ENCODE measurements around the gene PMIS2. TPM values are rescaled to one million over a fixed set of nuclear protein-coding genes. Genes with fewer than 3 reads are reported as not detected.

PMIS2 gene
- total and polyA plus RNA-seq, 2 experiments from 2014 or later: not detected

- Histone ChIP-seq H3K9me3 (ENCODE audit: low read depth) (no peaks in the 10 kb centered on the region), H4K20me1 (ENCODE audit: insufficient read depth) (no peaks in the 10 kb centered on the region), H3K79me2 (ENCODE audit: insufficient read depth) (no peaks in the 10 kb centered on the region), H3K4me1 (ENCODE audit: insufficient read depth) (no peaks in the 10 kb centered on the region), H3K9me2 (ENCODE audit: insufficient read depth) (no peaks in the 10 kb centered on the region), H3K4me2 (ENCODE audit: unreplicated experiment) (no peak overlapping the region), H3K27ac (no peak overlapping the region), H3K36me3 (ENCODE audit: low read depth) (peaks cover 20% of the 10 kb centered on the region; the same call in 1 of the 2 replicates), H3K9ac (no peak overlapping the region), H3K4me3 (no peak overlapping the region), H2AFZ (no peak overlapping the region), H3K27me3 (replicated peaks; ENCODE audit: insufficient read depth) (no peaks in the 10 kb centered on the region), H3F3A (ENCODE audit: insufficient read depth) (peaks cover 14% of the 10 kb centered on the region; the same call in 1 of the 2 replicates)
- 96 to 100% methylated on average over 3 of the region's 3 CpGs for WGBS, 2 experiments (ENCODE audit: low coverage in 1 of 2, low lambda C conversion rate in 2 of 2, missing lambda C conversion rate in 2 of 2)
- in situ Hi-C loops (cut with MboI): no loop called here
- no peak for DNase-seq
- TF ChIP-seq EZH2phosphoT487 (IDR thresholded peaks at IDR 0.05; ENCODE audit: insufficient read depth, low read depth) (no peak), EZH2 (IDR thresholded peaks at IDR 0.05; ENCODE audit: insufficient read depth, poor library complexity, severe bottlenecking) (no peak)
Observed at GRCh38 chr19:35636651-35637050, 50.7 kb downstream of the PMIS2 start.

Other genes starting within 250 kb of the PMIS2 start
- not detected in 2 replicates for gene FFAR1, start 238.3 kb upstream of the PMIS2 start, total RNA-seq (2014; rRNA removed; shearing (Covaris generic))
- gene FFAR1, start 238.3 kb upstream of the PMIS2 start, polyA plus RNA-seq (2016; fragmentation: Nextera tagmentation; extraction: Ambion mirVana): not detected in 2 replicates
- gene FFAR3, start 227.7 kb upstream of the PMIS2 start, total RNA-seq (2014; rRNA removed; shearing (Covaris generic)): not detected in 2 replicates
- gene FFAR3, start 227.7 kb upstream of the PMIS2 start, polyA plus RNA-seq (2016; fragmentation: Nextera tagmentation; extraction: Ambion mirVana): not detected in 2 replicates
- gene GPR42, start 215.1 kb upstream of the PMIS2 start, total RNA-seq (2014; rRNA removed; shearing (Covaris generic)): not detected in 2 replicates
- gene GPR42, start 215.1 kb upstream of the PMIS2 start, polyA plus RNA-seq (2016; fragmentation: Nextera tagmentation; extraction: Ambion mirVana): not detected in 2 replicates
- gene FFAR2, start 137.9 kb upstream of the PMIS2 start, total RNA-seq (2014; rRNA removed; shearing (Covaris generic)): not detected in 2 replicates
- not detected in 2 replicates for gene FFAR2, start 137.9 kb upstream of the PMIS2 start, polyA plus RNA-seq (2016; fragmentation: Nextera tagmentation; extraction: Ambion mirVana)
- gene KRTDAP, start 95.7 kb upstream of the PMIS2 start, total RNA-seq (2014; rRNA removed; shearing (Covaris generic)): not detected in 2 replicates
- gene KRTDAP, start 95.7 kb upstream of the PMIS2 start, polyA plus RNA-seq (2016; fragmentation: Nextera tagmentation; extraction: Ambion mirVana): not detected in 2 replicates
- gene DMKN, start 72.5 kb upstream of the PMIS2 start, total RNA-seq (2014; rRNA removed; shearing (Covaris generic)): 20.0 and 25.4 TPM in 2 replicates
- gene DMKN, start 72.5 kb upstream of the PMIS2 start, polyA plus RNA-seq (2016; fragmentation: Nextera tagmentation; extraction: Ambion mirVana): 30.9 and 34.5 TPM in 2 replicates
- 3.2 and 4.3 TPM in 2 replicates for gene SBSN, start 57.9 kb upstream of the PMIS2 start, total RNA-seq (2014; rRNA removed; shearing (Covaris generic))
- gene SBSN, start 57.9 kb upstream of the PMIS2 start, polyA plus RNA-seq (2016; fragmentation: Nextera tagmentation; extraction: Ambion mirVana): 7.9 and 8.8 TPM in 2 replicates
- not detected in 2 replicates for gene GAPDHS, start 52.7 kb upstream of the PMIS2 start, total RNA-seq (2014; rRNA removed; shearing (Covaris generic))
- gene GAPDHS, start 52.7 kb upstream of the PMIS2 start, polyA plus RNA-seq (2016; fragmentation: Nextera tagmentation; extraction: Ambion mirVana): not detected in 2 replicates
- 108 and 129 TPM in 2 replicates for gene TMEM147, start 40.5 kb upstream of the PMIS2 start, total RNA-seq (2014; rRNA removed; shearing (Covaris generic))
- 203 and 214 TPM in 2 replicates for gene TMEM147, start 40.5 kb upstream of the PMIS2 start, polyA plus RNA-seq (2016; fragmentation: Nextera tagmentation; extraction: Ambion mirVana)
- not detected in 2 replicates for gene ATP4A, start 22.5 kb upstream of the PMIS2 start, total RNA-seq (2014; rRNA removed; shearing (Covaris generic))
- gene ATP4A, start 22.5 kb upstream of the PMIS2 start, polyA plus RNA-seq (2016; fragmentation: Nextera tagmentation; extraction: Ambion mirVana): not detected in 2 replicates
- gene HAUS5, start 26.6 kb downstream of the PMIS2 start, total RNA-seq (2014; rRNA removed; shearing (Covaris generic)): 8.5 and 10.1 TPM in 2 replicates
- 7.4 and 9.6 TPM in 2 replicates for gene HAUS5, start 26.6 kb downstream of the PMIS2 start, polyA plus RNA-seq (2016; fragmentation: Nextera tagmentation; extraction: Ambion mirVana)
- gene RBM42, start 42.9 kb downstream of the PMIS2 start, total RNA-seq (2014; rRNA removed; shearing (Covaris generic)): 57.3 and 74.7 TPM in 2 replicates
- gene RBM42, start 42.9 kb downstream of the PMIS2 start, polyA plus RNA-seq (2016; fragmentation: Nextera tagmentation; extraction: Ambion mirVana): 82.5 and 86.2 TPM in 2 replicates
- gene ETV2, start 55.6 kb downstream of the PMIS2 start, total RNA-seq (2014; rRNA removed; shearing (Covaris generic)): not detected in 2 replicates
- gene ETV2, start 55.6 kb downstream of the PMIS2 start, polyA plus RNA-seq (2016; fragmentation: Nextera tagmentation; extraction: Ambion mirVana): 0.91 and 0.93 TPM in 2 replicates
- 328 and 423 TPM in 2 replicates for gene COX6B1, start 62.1 kb downstream of the PMIS2 start, total RNA-seq (2014; rRNA removed; shearing (Covaris generic))
- 448 and 472 TPM in 2 replicates for gene COX6B1, start 62.1 kb downstream of the PMIS2 start, polyA plus RNA-seq (2016; fragmentation: Nextera tagmentation; extraction: Ambion mirVana)
- gene UPK1A, start 80.3 kb downstream of the PMIS2 start, total RNA-seq (2014; rRNA removed; shearing (Covaris generic)): not detected in 2 replicates
- gene UPK1A, start 80.3 kb downstream of the PMIS2 start, polyA plus RNA-seq (2016; fragmentation: Nextera tagmentation; extraction: Ambion mirVana): not detected in 2 replicates
- not detected in 2 replicates for gene ZBTB32, start 118.4 kb downstream of the PMIS2 start, total RNA-seq (2014; rRNA removed; shearing (Covaris generic))
- gene ZBTB32, start 118.4 kb downstream of the PMIS2 start, polyA plus RNA-seq (2016; fragmentation: Nextera tagmentation; extraction: Ambion mirVana): not detected in 2 replicates
- gene KMT2B, start 131.8 kb downstream of the PMIS2 start, total RNA-seq (2014; rRNA removed; shearing (Covaris generic)): 6.8 and 7.5 TPM in 2 replicates
- 4.0 and 4.1 TPM in 2 replicates for gene KMT2B, start 131.8 kb downstream of the PMIS2 start, polyA plus RNA-seq (2016; fragmentation: Nextera tagmentation; extraction: Ambion mirVana)
- 1.4 TPM in 1 of 2 replicates, not detected in the other for gene IGFLR1, start 156.3 kb downstream of the PMIS2 start, total RNA-seq (2014; rRNA removed; shearing (Covaris generic))
- 3.2 and 3.3 TPM in 2 replicates for gene IGFLR1, start 156.3 kb downstream of the PMIS2 start, polyA plus RNA-seq (2016; fragmentation: Nextera tagmentation; extraction: Ambion mirVana)
- gene U2AF1L4, start 159.2 kb downstream of the PMIS2 start, total RNA-seq (2014; rRNA removed; shearing (Covaris generic)): 10.7 and 18.8 TPM in 2 replicates
- gene U2AF1L4, start 159.2 kb downstream of the PMIS2 start, polyA plus RNA-seq (2016; fragmentation: Nextera tagmentation; extraction: Ambion mirVana): 23.1 and 25.3 TPM in 2 replicates
- 15.7 and 21.6 TPM in 2 replicates for gene PSENEN, start 159.5 kb downstream of the PMIS2 start, total RNA-seq (2014; rRNA removed; shearing (Covaris generic))
- gene PSENEN, start 159.5 kb downstream of the PMIS2 start, polyA plus RNA-seq (2016; fragmentation: Nextera tagmentation; extraction: Ambion mirVana): 99.7 and 108 TPM in 2 replicates
- 12.0 and 12.3 TPM in 2 replicates for gene LIN37, start 162.4 kb downstream of the PMIS2 start, total RNA-seq (2014; rRNA removed; shearing (Covaris generic))
- 9.5 and 9.7 TPM in 2 replicates for gene LIN37, start 162.4 kb downstream of the PMIS2 start, polyA plus RNA-seq (2016; fragmentation: Nextera tagmentation; extraction: Ambion mirVana)
- gene HSPB6, start 170.9 kb downstream of the PMIS2 start, total RNA-seq (2014; rRNA removed; shearing (Covaris generic)): 14.1 and 24.3 TPM in 2 replicates
- gene HSPB6, start 170.9 kb downstream of the PMIS2 start, polyA plus RNA-seq (2016; fragmentation: Nextera tagmentation; extraction: Ambion mirVana): 220 and 238 TPM in 2 replicates
- gene PROSER3, start 172.0 kb downstream of the PMIS2 start, total RNA-seq (2014; rRNA removed; shearing (Covaris generic)): 2.7 and 7.6 TPM in 2 replicates
- gene PROSER3, start 172.0 kb downstream of the PMIS2 start, polyA plus RNA-seq (2016; fragmentation: Nextera tagmentation; extraction: Ambion mirVana): 10.9 and 12.6 TPM in 2 replicates
- gene ARHGAP33, start 189.4 kb downstream of the PMIS2 start, total RNA-seq (2014; rRNA removed; shearing (Covaris generic)): 2.0 and 24.9 TPM in 2 replicates
- gene ARHGAP33, start 189.4 kb downstream of the PMIS2 start, polyA plus RNA-seq (2016; fragmentation: Nextera tagmentation; extraction: Ambion mirVana): 1.1 and 1.9 TPM in 2 replicates
- gene PRODH2, start 226.7 kb downstream of the PMIS2 start, total RNA-seq (2014; rRNA removed; shearing (Covaris generic)): not detected in 2 replicates
- not detected in 2 replicates for gene PRODH2, start 226.7 kb downstream of the PMIS2 start, polyA plus RNA-seq (2016; fragmentation: Nextera tagmentation; extraction: Ambion mirVana)